Measurements from ENCODE around the gene CAPN1. TPM values are rescaled to one million over a fixed set of nuclear protein-coding genes. Genes with fewer than 3 reads are reported as not detected.
A peak's percentile ranks its signal among the peaks of the same experiment; 100 is the strongest.

Gene CAPN1
- total RNA-seq, 1 experiment from 2014 or later: 256 TPM

DNA sequence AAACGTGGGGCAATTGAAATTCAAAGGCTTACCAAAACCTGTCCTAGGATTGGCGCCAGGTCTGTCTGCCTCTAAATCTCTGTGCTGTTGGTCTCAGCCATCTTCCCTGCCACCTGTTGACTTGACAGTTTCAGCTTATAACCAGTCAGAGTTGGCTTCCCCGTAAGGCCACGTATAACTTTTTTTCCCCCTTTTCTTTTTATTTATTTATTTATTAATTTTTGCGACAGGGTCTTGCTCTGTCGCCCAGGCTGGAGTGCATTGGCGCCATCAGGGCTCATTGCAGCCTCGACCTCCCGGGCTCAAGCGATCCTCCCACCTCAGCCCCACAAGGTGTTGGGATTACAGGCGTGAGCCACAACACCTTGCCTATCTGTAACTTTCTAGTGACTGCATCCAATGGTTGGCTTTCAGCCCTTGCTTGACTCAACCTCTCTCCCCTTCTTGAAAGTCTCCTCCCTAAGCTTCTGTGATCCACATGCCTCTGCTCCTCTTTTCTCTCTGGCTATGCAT is 46.0 kb upstream of the CAPN1 start:
- peaks cover 6% of the 10 kb centered on the region; the same call in 1 of the 2 replicates for H3K36me3 ChIP-seq (ENCODE audit: control insufficient read depth, insufficient read depth, low read length)
- no peaks in the 10 kb centered on the region for H3K27me3 ChIP-seq (ENCODE audit: control insufficient read depth, insufficient read depth, low read length)
- DNase-seq (ENCODE audit: low read depth, low spot score) (no peak), ATAC-seq (no peak)
- peak overlapping the region; percentile 91 to 96 for H3K4me3 ChIP-seq (ENCODE audit: low read depth in 2 of 2, low read length in 2 of 2)
- POLR2A ChIA-PET: interaction anchor here (0.5 to 2.3 kb wide), 2 partner anchors 14 to 21 kb away, joined by 10 read pairs; partner anchors contain the start of genes FAU and MRPL49
- in situ Hi-C loops (cut with HindIII; ENCODE audit: low pct_unique_long_range_greater_than_20kb, low sequenced_read_pairs): no loop called here
- peak overlapping the region; percentile 99 for H3K27ac ChIP-seq (ENCODE audit: low read length)
- TF ChIP-seq CTCF (IDR thresholded peaks at IDR 0.05): no peak
- TF ChIP-seq TCF7L2 (IDR thresholded peaks at IDR 0.05; ENCODE audit: low read depth, low read length): no peak
- TF ChIP-seq, protein P1, sequence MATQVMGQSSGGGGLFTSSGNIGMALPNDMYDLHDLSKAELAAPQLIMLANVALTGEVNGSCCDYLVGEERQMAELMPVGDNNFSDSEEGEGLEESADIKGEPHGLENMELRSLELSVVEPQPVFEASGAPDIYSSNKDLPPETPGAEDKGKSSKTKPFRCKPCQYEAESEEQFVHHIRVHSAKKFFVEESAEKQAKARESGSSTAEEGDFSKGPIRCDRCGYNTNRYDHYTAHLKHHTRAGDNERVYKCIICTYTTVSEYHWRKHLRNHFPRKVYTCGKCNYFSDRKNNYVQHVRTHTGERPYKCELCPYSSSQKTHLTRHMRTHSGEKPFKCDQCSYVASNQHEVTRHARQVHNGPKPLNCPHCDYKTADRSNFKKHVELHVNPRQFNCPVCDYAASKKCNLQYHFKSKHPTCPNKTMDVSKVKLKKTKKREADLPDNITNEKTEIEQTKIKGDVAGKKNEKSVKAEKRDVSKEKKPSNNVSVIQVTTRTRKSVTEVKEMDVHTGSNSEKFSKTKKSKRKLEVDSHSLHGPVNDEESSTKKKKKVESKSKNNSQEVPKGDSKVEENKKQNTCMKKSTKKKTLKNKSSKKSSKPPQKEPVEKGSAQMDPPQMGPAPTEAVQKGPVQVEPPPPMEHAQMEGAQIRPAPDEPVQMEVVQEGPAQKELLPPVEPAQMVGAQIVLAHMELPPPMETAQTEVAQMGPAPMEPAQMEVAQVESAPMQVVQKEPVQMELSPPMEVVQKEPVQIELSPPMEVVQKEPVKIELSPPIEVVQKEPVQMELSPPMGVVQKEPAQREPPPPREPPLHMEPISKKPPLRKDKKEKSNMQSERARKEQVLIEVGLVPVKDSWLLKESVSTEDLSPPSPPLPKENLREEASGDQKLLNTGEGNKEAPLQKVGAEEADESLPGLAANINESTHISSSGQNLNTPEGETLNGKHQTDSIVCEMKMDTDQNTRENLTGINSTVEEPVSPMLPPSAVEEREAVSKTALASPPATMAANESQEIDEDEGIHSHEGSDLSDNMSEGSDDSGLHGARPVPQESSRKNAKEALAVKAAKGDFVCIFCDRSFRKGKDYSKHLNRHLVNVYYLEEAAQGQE (IDR thresholded peaks at IDR 0.05; ENCODE audit: insufficient read depth in 1 of 2, low read depth in 2 of 2, low read length in 1 of 2): no peak
- no peak for TF ChIP-seq POLR2AphosphoS5 (IDR thresholded peaks at IDR 0.05; ENCODE audit: low read depth, low read length)
- TF ChIP-seq SIN3A (IDR thresholded peaks at IDR 0.05; ENCODE audit: borderline replicate concordance, insufficient read depth, low read depth, low read length): no peak
- BruUV-seq (replicated peaks): no TSS peak
- peaks cover 16% of the 10 kb centered on the region for H3K4me1 ChIP-seq (ENCODE audit: control insufficient read depth, insufficient read depth, low read length)
- no peaks in the 10 kb centered on the region for H3K9me3 ChIP-seq (ENCODE audit: control insufficient read depth, insufficient read depth, low read depth, low read length)
- CTCF ChIA-PET: interaction anchor here (0.7 to 1.5 kb wide), 2 partner anchors 8 to 12 kb away, joined by 3 to 4 read pairs; no protein-coding TSS in a partner anchor
- intact Hi-C loops (cut with micrococcal nuclease; ENCODE audit: unreplicated experiment): loop anchor here (10.0 kb wide), 1 partner anchor 49 kb away; the partner anchor contains the start of gene CAPN1

GRCh38 chr11:65136515-65137096 is 45.1 kb upstream of the CAPN1 start:
- in situ Hi-C loops (cut with HindIII; ENCODE audit: low pct_unique_long_range_greater_than_20kb, low sequenced_read_pairs) (no loop called here), intact Hi-C loops (cut with micrococcal nuclease; ENCODE audit: unreplicated experiment) (loop anchor here (10.0 kb wide), 1 partner anchor 48 kb away; the partner anchor contains the start of gene CAPN1)
- no peak for ATAC-seq
- DNase-seq (ENCODE audit: low read depth, low spot score): no peak
- H3K36me3 ChIP-seq (ENCODE audit: control insufficient read depth, insufficient read depth, low read length): peaks cover 4% of the 10 kb centered on the region; the same call in 1 of the 2 replicates
- POLR2A ChIA-PET: interaction anchor here (0.7 kb wide), 1 partner anchor 361 kb away, joined by 10 read pairs; no protein-coding TSS in a partner anchor
- BruUV-seq (replicated peaks): no TSS peak
- H3K27me3 ChIP-seq (ENCODE audit: control insufficient read depth, insufficient read depth, low read length): no peaks in the 10 kb centered on the region
- H3K9me3 ChIP-seq (ENCODE audit: control insufficient read depth, insufficient read depth, low read depth, low read length): no peaks in the 10 kb centered on the region
- H3K27ac ChIP-seq (ENCODE audit: low read length): no peak overlapping the region
- peaks cover 16% of the 10 kb centered on the region for H3K4me1 ChIP-seq (ENCODE audit: control insufficient read depth, insufficient read depth, low read length)
- CTCF ChIA-PET: no interaction called here
- TF ChIP-seq CTCF (IDR thresholded peaks at IDR 0.05) (no peak), SIN3A (IDR thresholded peaks at IDR 0.05; ENCODE audit: borderline replicate concordance, insufficient read depth, low read depth, low read length) (no peak), POLR2AphosphoS5 (IDR thresholded peaks at IDR 0.05; ENCODE audit: low read depth, low read length) (no peak), TCF7L2 (IDR thresholded peaks at IDR 0.05; ENCODE audit: low read depth, low read length) (no peak)
- TF ChIP-seq, protein P1 (IDR thresholded peaks at IDR 0.05; ENCODE audit: insufficient read depth in 1 of 2, low read depth in 2 of 2, low read length in 1 of 2): no peak
- no peak overlapping the region for H3K4me3 ChIP-seq (ENCODE audit: low read depth in 2 of 2, low read length in 2 of 2)

Measured in Panc1 (cell line).